ENCODE data around the gene REV1.

Gene REV1

DNA sequence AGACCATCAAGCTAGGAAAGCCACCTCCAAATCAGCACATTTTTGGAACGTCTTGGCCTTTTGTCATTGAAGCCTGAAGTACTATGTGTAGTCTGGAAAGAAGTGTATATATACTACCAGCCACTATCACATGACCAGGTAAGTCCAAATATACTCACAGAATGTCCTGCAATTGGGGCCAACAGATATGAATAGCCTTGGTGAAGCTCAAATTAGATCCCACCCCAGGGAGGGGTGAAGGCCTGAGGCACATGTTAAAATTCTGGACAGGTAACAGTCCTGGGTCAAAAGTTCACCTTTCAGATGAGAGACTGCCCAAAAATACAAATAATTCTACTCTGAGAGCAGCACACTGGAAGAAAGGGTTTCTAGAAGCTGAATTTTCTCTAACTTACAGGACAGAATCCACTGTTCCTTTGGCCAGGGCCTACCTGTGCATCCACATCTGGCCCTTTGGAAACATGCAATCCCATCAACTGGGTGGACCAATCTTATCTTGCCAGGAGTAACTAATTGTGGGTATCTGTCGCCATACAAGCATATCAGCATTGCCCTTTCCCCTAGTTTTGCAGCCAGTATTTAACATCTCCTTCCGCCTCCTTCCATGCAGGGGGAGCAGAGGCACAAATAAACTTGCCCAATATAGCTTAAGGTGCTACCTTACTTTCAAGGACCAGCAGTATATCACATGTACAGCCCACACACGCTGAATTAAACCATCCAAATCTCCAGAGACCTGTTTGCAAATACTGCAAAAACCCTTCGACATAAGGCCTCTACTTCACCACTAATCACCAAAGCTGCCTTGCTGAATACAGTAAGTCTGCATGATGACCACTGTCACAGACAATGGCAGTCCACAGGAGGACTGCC lies 84.8 kb downstream of the REV1 start:
- TF ChIP-seq, protein P1, sequence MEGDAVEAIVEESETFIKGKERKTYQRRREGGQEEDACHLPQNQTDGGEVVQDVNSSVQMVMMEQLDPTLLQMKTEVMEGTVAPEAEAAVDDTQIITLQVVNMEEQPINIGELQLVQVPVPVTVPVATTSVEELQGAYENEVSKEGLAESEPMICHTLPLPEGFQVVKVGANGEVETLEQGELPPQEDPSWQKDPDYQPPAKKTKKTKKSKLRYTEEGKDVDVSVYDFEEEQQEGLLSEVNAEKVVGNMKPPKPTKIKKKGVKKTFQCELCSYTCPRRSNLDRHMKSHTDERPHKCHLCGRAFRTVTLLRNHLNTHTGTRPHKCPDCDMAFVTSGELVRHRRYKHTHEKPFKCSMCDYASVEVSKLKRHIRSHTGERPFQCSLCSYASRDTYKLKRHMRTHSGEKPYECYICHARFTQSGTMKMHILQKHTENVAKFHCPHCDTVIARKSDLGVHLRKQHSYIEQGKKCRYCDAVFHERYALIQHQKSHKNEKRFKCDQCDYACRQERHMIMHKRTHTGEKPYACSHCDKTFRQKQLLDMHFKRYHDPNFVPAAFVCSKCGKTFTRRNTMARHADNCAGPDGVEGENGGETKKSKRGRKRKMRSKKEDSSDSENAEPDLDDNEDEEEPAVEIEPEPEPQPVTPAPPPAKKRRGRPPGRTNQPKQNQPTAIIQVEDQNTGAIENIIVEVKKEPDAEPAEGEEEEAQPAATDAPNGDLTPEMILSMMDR (IDR thresholded peaks at IDR 0.05; ENCODE audit: low read depth, low read length, missing control alignments) = no peak
- no peak for DNase-seq (ENCODE audit: extremely low read depth, low read depth)
- H3K4me3 ChIP-seq (replicated peaks; ENCODE audit: low read depth, low read length) = no peak overlapping the region

DNA sequence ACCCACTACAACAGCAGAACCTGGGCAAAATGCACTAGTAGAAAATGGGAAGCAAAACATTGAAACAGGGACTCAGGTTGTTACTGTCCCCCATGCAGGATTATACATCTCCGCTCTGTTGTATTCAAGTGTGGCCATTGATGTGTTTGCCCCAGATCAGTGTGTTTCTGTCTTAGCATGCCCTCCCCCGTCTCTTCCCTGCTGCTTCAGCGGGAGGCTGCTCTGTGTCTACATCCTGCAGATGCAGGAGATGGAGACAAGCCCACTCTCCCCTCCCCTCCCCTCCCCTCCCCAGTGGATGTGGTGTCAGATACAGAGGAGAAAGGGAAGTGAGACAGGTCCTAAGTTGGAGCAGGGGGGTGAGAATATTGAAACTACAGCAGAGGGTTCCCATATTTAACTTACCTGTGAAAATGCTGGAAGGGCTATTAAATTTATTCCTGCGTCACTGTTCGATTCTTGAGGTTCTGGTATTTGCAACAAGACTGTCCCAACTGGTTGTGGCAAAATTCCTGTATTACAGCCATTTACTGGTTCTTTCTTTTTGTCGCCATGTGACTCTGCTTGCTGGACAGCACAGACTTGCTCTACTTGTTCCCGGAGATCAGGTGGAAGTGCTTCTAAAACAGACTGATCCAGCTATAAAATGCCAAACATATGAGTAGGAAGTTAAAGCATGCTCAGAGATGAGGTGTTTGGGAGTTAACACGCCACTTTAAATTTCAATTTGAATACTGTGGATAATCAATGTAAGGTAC lies 85.6 kb downstream of the REV1 start:
- no peak for DNase-seq (ENCODE audit: extremely low read depth, low read depth)
- TF ChIP-seq, protein P1 (IDR thresholded peaks at IDR 0.05; ENCODE audit: low read depth, low read length, missing control alignments) = no peak
- no peak overlapping the region for H3K4me3 ChIP-seq (replicated peaks; ENCODE audit: low read depth, low read length)

DNA sequence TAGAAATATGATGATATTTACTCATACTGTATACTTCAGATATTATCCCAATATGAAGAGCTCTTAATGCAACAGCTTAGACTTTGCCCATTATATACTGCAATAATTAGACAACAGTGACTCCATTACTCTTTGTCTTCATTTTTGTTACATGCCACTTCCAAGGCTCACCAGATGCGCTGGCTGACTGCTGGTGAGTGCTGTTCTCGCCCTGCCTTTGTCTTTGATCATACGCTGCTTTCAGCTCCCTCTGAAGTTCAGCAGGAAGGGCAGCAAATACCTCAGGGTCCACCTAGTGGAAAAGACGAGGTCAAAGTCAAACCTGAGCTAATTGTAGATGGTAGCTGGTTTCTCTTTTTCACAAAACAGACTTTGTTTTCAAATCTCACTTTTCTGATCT lies 86.3 kb downstream of the REV1 start:
- H3K4me3 ChIP-seq (replicated peaks; ENCODE audit: low read depth, low read length) = no peak overlapping the region
- TF ChIP-seq, protein P1 (IDR thresholded peaks at IDR 0.05; ENCODE audit: low read depth, low read length, missing control alignments) = no peak
- no peak for DNase-seq (ENCODE audit: extremely low read depth, low read depth)

DNA sequence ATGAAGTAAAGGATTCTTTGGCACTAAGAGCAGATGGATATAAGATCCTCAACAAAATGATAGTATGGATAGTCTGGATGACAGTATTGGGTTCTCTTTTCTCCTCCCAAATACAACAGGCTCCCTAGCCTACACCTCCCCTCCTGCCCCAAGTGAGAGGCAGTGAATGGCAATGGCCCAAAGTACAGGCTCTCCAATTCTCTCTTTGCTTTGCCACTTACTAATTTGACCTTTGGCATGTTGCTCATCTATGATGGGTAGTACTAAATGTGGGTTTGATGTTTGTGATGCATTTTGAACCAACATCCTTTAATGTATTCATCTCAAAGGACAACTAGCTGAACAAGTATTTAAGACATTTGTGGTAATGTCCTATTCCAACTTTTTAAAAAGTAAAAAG lies 86.7 kb downstream of the REV1 start:
- DNase-seq (ENCODE audit: extremely low read depth, low read depth) = no peak
- no peak overlapping the region for H3K4me3 ChIP-seq (replicated peaks; ENCODE audit: low read depth, low read length)
- TF ChIP-seq, protein P1 (IDR thresholded peaks at IDR 0.05; ENCODE audit: low read depth, low read length, missing control alignments) = no peak

DNA sequence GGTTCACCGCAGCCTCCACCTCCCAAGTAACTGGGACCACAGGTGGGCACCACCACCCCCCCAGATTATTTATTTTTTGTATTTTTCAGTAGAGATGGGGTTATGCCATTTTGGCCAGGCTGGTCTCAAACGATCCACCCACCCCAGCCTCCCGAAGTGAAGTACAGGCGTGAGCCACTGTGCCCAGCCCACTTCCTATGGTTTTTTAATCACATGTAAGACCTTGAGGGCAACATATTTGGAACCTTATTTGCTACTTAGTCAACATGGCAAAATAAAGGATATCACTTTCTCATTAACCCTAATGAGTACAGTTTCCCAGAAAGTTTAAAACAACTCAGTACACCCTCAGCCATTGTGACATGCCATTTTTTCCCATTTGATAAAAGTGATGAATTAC lies 88.0 kb downstream of the REV1 start:
- DNase-seq (ENCODE audit: extremely low read depth, low read depth) = no peak
- TF ChIP-seq, protein P1 (IDR thresholded peaks at IDR 0.05; ENCODE audit: low read depth, low read length, missing control alignments) = no peak
- no peak overlapping the region for H3K4me3 ChIP-seq (replicated peaks; ENCODE audit: low read depth, low read length)

DNA sequence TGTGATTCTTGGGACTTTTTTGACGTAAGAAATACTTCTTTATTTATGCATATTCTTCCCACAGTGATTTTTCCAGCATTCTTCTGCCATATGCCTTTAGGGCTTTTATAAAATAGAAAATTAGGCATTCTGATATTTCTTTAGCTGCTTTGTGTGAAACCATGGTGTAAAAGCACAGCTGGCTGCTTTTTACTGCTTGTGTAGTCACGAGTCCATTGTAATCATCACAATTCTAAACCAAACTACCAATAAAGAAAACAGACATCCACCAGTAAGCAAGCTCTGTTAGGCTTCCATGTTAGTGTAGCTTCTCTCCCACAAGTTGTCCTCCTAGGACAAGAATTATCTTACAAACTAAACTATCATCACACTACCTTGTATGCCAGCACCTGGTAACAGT lies 90.0 kb downstream of the REV1 start:
- TF ChIP-seq, protein P1 (IDR thresholded peaks at IDR 0.05; ENCODE audit: low read depth, low read length, missing control alignments) = no peak
- no peak overlapping the region for H3K4me3 ChIP-seq (replicated peaks; ENCODE audit: low read depth, low read length)
- DNase-seq (ENCODE audit: extremely low read depth, low read depth) = no peak

Measured in HFF-Myc (cell line).